Dermis blood vessel endothelial cell (primary cell): ENCODE measurements around the gene SGSM2. TPM values are rescaled to one million over a fixed set of nuclear protein-coding genes. Genes with fewer than 3 reads are reported as not detected.
A peak's percentile ranks its signal among the peaks of the same experiment; 100 is the strongest.

ENCODE experiments used
- DNase-seq: peaks from one replicate; pipeline ENCODE4 v3.0.0; 2010
- total RNA-seq: library from RNA; depleted of rRNA; stranded (reverse); fragments of >200 nt; gene quantifications from 2 replicates; pipeline ENCODE4 v1.2.3, GENCODE V29; 2014

SGSM2 gene
- total RNA-seq, 1 donor from 2014 or later = 70.3 TPM

DNA sequence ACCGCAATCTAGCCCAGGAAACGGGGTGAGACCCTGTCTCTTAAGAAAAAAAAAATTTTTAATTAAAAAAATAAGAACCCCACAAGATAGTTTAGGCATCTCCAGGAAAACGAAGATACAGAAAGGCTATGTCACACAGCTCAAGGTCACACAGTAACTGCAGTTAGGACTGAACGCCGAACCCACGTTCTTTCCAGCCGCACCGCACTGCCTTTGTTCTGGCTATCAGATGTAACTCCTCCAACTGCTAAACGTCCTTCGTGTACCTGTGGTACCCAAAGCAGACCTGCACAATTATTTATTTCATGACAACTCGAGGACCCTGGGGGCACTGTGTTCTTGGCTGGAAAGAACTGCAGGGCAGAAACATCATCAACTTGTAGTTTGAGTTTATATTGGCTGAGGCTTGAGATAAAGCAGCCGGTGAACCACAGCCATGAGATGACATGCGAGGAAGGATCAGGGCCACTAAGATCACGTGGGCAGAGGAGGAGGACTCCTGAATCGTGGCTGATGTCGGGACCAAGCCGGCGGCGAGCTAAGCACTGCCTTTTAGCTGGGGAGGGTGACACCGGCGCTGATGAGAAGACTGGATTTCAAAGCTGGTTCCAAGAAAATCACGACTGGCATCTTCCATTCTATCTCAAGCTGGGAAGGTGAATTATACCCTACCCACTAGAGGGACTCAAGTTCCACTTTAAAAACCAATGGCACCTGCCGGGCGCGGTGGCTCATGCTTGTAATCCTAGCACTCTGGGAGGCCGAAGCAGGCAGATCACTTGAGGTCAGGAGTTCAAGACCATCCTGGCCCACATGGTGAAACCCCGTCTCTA is 84.2 kb downstream of the SGSM2 start:
- peak; percentile 46 for DNase-seq

DNA sequence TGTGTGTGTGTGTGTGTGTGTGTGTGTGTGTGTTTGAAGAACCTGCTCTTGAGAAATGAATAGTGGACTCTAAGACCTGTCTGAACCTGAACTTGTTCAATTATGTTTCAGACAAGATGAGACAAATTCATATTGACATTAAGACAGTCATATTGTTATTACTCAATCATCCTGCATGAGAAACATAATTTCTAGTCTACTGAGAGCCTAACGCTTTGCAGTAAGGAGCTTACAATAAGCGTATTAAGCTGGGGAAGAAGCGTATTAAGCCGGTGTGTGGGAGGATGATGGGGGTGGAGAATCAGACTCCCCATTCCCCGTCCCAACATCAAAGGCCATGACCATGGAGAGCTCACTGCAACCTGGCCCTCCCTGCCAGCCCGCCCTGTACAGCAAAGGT is 86.0 kb downstream of the SGSM2 start:
- no peak for DNase-seq

DNA sequence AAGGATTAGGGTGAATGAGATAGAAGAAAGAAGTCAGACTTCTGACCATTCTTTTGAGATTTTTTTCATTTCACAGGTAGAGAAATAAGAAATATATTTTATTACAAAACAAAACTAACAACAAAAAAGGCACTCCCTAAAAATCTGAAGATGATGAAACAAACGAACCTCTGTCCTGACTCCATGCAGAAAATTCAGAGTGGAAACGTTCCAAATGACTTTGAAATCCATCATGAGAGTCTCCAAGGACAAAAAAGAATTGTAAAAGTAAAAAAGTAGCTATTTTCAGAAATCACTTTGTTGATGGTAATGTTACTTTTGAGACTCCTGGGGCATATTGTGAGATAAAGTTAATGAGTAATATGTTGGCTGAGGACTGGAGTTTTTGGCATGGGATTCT is 89.9 kb downstream of the SGSM2 start:
- DNase-seq = no peak

DNA sequence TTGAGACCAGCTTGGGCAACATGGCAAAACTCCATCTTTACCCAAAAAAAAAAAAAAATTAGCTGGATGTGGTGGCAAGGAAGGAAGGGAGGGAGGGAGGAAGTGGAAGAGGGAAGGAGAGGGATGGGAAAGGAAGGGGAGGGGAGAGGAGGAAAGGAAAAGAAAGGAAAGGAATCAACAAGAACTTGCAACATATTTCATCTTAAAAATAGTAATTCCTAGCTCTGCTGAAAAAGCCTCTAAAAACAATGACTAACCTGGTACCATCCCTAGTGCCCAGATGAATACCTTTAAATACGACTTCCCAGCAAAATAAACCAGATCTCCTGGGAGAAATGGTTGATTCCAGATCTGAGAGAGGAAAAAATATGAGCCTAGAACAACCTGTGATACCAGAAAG is 90.6 kb downstream of the SGSM2 start:
- DNase-seq = no peak

Other genes starting within 250 kb of the SGSM2 start
- gene SMG6, start 33.7 kb upstream of the SGSM2 start, total RNA-seq = 29.3 and 65.6 TPM in 2 replicates
- 12.2 and 13.6 TPM in 2 replicates for gene SRR, start 33.6 kb upstream of the SGSM2 start, total RNA-seq
- 44.8 and 56.3 TPM in 2 replicates for gene TSR1, start 1.0 kb upstream of the SGSM2 start, total RNA-seq
- 3.9 and 5.1 TPM in 2 replicates for gene MNT, start 63.6 kb downstream of the SGSM2 start, total RNA-seq
- 15.0 and 16.1 TPM in 2 replicates for gene METTL16, start 174.4 kb downstream of the SGSM2 start, total RNA-seq